ENCODE results near the gene SESN1. TPM values are rescaled to one million over a fixed set of nuclear protein-coding genes. Genes with fewer than 3 reads are reported as not detected.

SESN1 gene
- polyA plus RNA-seq, 1 experiment: 9.1 TPM

DNA sequence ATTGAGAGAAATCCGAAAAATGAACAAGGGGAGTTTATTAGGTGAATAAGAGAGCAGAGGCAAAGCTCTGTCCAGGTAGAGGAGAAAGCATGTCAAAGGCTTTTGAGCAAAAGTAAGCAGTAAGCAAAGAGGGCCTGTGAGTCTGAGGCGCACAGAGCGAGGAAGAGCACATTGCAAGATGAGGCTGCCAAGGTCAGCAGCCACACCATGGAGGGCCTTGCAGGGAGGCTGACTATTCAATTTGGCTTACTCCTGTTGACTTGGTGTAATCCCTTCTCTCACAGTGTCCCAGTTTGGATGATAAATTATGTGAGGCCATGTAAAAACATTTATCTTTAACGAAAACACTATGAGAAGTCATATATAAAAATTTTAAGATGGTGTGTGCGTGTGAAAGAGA is 32.4 kb downstream of the SESN1 start:
- Histone ChIP-seq H3K36me3 (ENCODE audit: control insufficient read depth, insufficient read depth, low read length) (no peaks in the 10 kb centered on the region), H3K4me3 (ENCODE audit: low read depth, low read length) (no peak overlapping the region), H3K27me3 (ENCODE audit: control insufficient read depth, insufficient read depth, low read length) (no peaks in the 10 kb centered on the region)
- DNase-seq (ENCODE audit: low read depth): no peak
- ChIA-PET CTCF (no interaction called here), POLR2A (no interaction called here)
- no peak for TF ChIP-seq CTCF (IDR thresholded peaks at IDR 0.05; ENCODE audit: insufficient read depth, low read depth, low read length)

GRCh38 chr6:109060571-109060970 is 34.1 kb downstream of the SESN1 start:
- DNase-seq (ENCODE audit: low read depth): no peak
- POLR2A ChIA-PET: no interaction called here
- no peaks in the 10 kb centered on the region for H3K27me3 ChIP-seq (ENCODE audit: control insufficient read depth, insufficient read depth, low read length)
- no peaks in the 10 kb centered on the region for H3K36me3 ChIP-seq (ENCODE audit: control insufficient read depth, insufficient read depth, low read length)
- no peak overlapping the region for H3K4me3 ChIP-seq (ENCODE audit: low read depth, low read length)
- no peak for TF ChIP-seq CTCF (IDR thresholded peaks at IDR 0.05; ENCODE audit: insufficient read depth, low read depth, low read length)
- CTCF ChIA-PET: interaction anchor here (1.3 kb wide), 1 partner anchor 11 kb away, joined by 3 read pairs; no protein-coding TSS in a partner anchor

GRCh38 chr6:109059571-109060021 is 35.0 kb downstream of the SESN1 start:
- Histone ChIP-seq H3K27me3 (ENCODE audit: control insufficient read depth, insufficient read depth, low read length) (no peaks in the 10 kb centered on the region), H3K36me3 (ENCODE audit: control insufficient read depth, insufficient read depth, low read length) (no peaks in the 10 kb centered on the region), H3K4me3 (ENCODE audit: low read depth, low read length) (no peak overlapping the region)
- no peak for TF ChIP-seq CTCF (IDR thresholded peaks at IDR 0.05; ENCODE audit: insufficient read depth, low read depth, low read length)
- CTCF ChIA-PET: interaction anchor here (0.9 to 1.4 kb wide), 4 partner anchors 9 to 533 kb away, joined by 3 to 7 read pairs (median 3); no protein-coding TSS in a partner anchor
- POLR2A ChIA-PET: no interaction called here
- DNase-seq (ENCODE audit: low read depth): no peak

GRCh38 chr6:109059153-109059552 is 35.5 kb downstream of the SESN1 start:
- ChIA-PET POLR2A (no interaction called here), CTCF (interaction anchor here (0.9 to 1.4 kb wide), 3 partner anchors 8 to 532 kb away, joined by 3 to 7 read pairs (median 3); no protein-coding TSS in a partner anchor)
- Histone ChIP-seq H3K36me3 (ENCODE audit: control insufficient read depth, insufficient read depth, low read length) (no peaks in the 10 kb centered on the region), H3K27me3 (ENCODE audit: control insufficient read depth, insufficient read depth, low read length) (no peaks in the 10 kb centered on the region), H3K4me3 (ENCODE audit: low read depth, low read length) (no peak overlapping the region)
- no peak for DNase-seq (ENCODE audit: low read depth)
- TF ChIP-seq CTCF (IDR thresholded peaks at IDR 0.05; ENCODE audit: insufficient read depth, low read depth, low read length): no peak

DNA sequence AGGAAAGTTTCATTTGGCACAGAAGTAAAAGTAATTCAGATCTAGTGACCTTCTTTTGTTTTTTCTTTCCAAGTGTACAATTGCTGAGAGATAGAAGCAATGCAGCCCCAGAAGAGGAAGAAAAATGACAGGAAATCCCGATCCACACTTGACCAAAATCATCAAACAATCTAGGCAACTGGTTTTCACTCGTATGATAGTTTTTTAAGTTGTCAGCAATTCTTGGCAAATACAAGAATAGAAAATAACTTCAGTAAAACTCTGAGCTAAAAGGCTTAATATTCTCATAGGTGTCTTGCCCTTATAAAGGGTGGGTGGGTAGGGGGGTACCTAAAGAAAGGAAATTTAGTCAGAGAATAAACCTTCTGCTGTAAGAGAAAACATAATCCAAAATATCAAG is 36.0 kb downstream of the SESN1 start:
- Histone ChIP-seq H3K36me3 (ENCODE audit: control insufficient read depth, insufficient read depth, low read length) (no peaks in the 10 kb centered on the region), H3K27me3 (ENCODE audit: control insufficient read depth, insufficient read depth, low read length) (no peaks in the 10 kb centered on the region), H3K4me3 (ENCODE audit: low read depth, low read length) (no peak overlapping the region)
- CTCF ChIA-PET: interaction anchor here (0.9 to 1.4 kb wide), 2 partner anchors 8 to 14 kb away, joined by 3 to 7 read pairs; no protein-coding TSS in a partner anchor
- no peak for TF ChIP-seq CTCF (IDR thresholded peaks at IDR 0.05; ENCODE audit: insufficient read depth, low read depth, low read length)
- POLR2A ChIA-PET: no interaction called here
- DNase-seq (ENCODE audit: low read depth): no peak
